HG03378 (cell line): Measurements from ENCODE around the gene GDPGP1.
A peak's percentile ranks its signal among the peaks of the same experiment; 100 is the strongest.

Experiments used
- ATAC-seq: cut with Tn5 transposase; IDR thresholded peaks from one replicate; pipeline ENCODE4 v1.9.1; 2021; ENCODE audit warnings: mild to moderate bottlenecking, moderate library complexity; ENCODE audit not compliant: unreplicated experiment

The GDPGP1 gene

DNA sequence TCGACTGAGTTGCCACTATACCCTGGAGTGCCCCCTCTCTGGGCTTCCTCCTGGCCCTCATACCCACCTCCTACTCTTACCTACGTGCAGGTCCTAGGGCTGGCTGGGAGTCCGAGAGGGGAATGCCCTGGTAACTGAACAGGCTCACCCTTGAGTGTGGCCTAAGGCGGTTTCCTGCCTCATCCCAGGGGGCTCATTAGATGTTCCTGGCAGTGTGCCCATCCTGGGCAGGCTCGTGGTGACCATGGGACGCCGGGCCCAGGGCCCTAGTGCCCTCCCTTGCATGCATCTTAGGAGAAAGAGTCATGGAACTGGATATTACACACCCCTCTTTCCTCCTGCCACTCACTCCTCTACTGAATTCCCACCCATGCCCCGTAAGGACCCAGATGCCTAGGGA lies 30.1 kb upstream of the GDPGP1 start:
- no peak for ATAC-seq

DNA sequence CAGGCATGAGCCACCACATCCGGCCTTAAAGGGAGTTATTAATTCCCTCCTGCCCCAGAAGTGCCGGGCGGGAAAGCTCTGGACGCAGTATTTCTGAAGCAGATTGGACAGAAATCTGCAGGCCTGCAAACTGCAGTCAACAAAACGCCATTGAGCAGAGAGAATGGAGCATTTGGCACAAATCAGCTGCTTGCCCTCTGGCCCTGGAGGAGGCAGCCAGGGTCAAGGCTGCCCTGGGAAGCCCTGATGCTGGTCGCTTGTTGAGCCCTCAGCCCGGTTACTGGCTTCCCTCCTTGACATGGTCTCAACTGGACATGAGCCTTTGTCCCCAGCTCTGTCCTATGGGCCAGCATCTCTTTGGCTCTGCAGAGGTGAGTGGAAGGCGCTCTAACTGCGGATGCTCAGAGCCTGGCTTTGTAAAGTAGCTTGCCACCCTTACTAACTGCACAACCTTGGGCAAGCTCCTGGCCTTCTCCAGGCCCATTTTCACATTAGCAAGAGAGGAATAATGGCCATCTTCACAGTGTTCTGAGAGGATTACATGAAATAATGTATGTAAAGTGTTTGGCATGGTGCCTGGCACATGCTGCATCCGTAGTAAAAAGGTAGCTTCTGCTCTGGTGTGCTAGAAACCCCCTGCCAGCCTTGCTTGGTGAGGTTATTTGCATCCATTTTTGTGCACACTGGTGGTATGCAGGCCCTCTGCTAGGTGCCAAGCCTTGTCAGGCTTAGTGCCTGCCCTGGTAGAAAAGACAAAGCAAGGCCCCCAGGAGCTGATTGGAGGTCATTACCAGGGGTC lies 28.8 kb upstream of the GDPGP1 start:
- no peak for ATAC-seq

DNA sequence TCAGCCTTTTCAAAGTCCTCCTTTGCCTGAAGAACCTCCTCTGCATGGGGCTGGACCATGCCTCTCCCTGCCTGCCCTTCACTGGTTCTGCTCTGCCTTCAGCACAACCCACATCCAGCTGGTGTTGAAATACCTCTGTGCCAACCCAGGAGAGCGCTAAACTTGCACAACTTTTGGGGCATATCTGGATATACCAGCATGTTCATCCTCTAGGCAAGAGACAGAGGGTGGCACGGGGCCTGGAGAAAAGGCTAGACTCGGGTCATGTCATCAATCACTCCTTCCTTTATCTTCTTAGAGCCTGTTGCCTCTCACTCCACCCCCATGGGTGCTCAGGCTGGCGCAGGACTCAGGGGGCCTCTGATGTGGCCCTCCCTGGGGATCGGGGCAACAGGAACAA lies 28.1 kb upstream of the GDPGP1 start:
- ATAC-seq = no peak

DNA sequence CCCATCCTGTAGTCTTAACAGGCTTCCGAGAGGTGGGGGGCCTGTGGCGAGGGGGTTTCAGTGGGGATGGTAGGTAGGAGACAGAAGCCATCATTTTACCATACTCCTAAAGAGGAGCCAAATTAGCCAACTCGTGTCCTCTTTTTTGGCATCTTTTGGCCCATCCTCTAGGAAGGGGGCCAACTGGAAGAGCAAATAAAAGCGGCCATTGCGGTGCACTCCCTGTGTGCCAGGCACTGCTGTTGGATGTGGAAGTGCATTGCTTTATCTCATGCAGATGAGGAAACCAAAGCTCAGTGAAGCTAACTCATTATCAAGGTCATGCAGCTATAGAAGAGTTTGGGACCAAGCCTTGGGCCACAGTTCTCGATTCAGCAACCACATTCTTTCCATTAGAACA lies 26.8 kb upstream of the GDPGP1 start:
- no peak for ATAC-seq

DNA sequence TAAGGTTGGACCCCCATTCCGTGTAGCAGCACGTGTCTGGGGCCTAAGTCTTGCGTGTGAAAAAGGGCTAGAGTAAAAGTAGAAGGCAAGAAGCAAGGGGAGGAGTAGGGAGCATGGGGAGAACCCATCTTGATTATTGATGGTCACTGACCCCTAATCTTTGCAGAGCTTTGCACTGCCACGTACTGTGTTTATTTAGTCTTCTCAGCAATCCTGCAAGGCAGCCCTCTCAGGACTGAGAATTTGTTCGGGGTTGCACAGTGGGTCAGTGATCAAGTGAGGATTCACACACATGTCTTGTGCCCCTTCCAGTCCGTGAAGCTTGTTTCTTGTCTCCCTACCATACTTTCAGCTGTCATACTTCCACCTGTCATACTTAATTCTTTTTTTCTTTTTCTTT lies 25.7 kb upstream of the GDPGP1 start:
- no peak for ATAC-seq

DNA sequence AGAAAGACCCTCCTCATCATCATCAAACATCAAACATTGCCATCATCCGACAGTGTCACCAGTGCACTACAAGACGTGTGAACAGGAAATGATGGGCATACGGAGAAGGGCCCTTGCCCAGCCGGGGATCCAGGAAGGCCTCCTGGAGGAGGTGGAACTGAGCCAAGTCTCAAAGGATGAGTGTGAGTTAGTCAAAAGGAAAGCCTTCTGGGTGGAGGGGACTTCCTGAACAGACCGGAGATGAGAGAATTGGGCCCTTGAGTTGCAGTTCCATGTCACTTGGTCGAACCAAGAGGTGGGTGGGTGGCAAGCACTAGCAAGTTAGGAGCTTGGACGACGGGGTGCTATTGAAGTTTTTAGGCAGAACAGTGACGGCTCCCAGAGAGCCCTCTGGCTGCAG lies 24.4 kb upstream of the GDPGP1 start:
- ATAC-seq = peak; percentile 57

DNA sequence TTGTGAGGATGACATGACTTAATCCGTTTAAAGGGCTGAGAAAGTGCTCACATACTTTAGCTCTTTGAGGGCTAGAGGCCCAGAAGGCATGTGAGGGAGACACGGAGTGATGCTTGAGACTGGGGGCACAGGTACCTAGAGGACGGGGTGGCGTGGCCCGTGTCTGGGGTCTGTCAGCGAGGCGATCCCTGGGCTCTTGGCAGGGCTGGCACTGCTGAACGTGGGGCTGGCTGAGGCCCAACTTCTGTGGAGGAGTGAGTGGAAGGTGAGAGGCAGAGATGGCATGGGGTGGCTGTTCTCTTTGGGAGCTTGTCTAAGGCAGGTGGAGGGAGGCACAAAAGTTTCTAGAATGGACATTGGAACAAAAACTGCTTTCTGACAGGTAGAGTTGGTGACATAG lies 23.4 kb upstream of the GDPGP1 start:
- ATAC-seq = no peak

DNA sequence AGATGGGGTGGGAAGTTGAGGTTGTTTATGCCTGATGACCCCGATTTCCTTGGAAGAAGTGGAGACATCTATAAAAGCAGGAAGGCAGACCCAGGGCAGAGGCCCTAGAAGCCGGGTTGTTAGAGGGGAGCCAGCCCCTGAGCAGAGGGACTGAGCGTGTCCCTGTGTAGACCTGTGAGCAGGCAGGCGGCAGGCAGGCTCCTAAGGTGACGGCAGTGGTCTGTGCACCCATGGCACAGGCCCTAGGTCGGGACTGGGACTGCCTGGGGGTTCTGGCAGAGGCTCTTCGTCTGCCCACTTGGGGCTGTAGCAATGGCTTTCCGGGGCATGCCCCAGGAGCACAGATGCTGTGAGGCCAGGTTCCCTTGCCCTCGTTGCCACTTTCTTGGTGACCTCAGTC lies 23.0 kb upstream of the GDPGP1 start:
- ATAC-seq = no peak

DNA sequence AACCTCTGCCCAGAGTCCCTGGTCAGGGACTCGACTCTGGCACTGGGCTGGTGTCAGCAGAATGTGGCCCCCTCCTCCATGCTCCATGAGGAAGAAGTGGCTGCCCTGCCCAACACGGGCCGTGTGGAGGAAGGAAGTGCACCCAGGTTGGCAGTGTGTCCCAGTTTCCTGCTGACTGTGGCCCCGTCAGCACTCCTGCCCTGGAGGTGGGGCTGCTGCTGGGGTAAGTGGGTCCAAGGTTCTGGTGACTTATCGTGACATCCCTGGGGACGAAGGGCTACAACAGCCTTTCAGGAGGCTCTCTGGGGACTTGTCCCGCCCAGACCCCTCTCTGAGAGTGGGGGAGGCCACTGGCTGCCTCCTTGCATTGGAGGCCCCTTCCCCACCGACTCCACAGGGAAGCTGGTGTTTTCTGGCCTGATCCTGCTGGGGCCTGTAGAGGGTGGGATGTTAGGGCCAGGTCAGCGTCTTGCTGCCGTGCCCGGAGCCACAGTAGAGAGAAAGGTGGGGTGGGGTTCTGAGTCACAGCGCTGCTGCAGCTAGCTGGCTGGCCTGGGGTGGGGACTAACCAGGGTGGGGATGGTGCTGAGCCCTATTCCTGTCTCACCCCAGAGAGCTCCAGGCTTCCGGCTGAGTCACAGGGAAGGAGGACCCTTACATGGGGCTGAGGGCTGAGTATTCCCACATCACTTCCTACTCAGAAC lies 22.4 kb upstream of the GDPGP1 start:
- no peak for ATAC-seq

DNA sequence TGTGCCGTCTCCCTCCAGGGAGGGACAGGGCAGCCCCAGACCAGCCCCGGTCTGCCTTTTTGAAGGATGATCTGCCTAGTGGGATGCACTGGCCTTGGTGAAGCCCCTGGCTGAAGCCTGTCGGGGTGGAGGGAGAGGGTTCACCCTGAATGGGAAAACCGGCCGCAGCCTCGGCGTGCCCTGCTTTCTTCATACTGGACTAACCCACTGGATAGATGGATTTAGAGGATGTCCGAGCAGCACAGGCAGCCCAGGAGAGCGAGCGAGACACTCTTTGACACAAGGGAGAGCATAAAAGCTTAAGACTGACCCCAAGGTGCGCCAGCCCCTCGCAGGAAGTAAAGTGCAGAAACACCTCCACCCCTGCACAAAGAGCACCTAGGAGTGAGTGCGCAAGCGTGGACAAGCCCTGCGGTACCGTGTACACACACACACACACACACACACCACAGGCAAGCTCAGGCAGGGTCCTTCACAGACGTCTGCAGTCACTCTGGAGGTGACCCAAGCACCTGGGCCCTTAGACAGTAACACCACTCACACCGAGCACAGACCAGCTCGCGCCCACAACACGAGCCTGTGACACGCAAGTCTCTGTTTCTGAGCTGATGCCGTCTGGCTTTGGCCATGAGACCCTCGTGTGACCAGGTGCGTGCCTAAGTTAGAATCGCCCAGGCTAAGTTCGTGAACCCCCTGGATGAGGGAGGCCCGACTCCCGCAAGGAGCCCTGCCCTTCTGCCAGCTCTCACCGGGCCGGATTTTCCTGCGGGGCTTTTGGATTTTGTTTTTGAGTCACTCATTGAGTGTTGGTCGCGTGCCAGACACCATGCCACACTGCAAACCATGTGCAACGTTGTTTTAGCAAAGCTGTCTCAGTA lies 21.5 kb upstream of the GDPGP1 start:
- no peak for ATAC-seq

DNA sequence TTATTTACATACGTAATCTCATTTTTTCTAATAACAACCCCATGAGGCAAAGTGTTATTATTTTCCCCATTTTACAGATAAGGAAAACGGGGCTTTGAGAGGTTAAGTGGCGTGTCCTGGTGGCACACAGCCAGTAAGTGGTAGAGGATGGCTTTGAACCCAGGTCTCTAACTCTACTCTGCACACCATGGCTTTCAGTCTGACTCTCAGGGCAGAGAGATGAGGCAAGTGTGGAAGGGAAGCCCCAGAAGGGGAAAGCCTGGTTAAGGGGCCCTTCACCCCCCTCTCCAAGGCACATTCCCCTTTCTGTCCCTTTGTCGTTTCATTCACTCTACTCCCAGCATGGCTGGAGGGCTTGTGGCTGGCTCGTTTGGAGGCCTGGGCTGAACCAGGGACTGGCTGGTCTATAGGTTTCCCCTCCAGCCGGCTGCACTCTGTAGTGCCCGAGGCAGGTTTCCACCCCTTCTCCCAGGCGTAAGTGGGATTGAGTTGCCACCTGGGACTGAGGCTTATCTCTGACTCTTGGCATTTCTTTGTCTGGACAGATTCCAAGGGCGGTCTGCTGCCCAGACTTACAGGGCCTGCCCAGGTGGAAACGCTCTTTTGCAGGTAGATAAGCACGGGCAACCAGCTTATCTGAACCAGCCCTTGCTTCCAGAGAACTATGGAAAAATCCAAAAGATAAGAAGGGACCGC lies 20.7 kb upstream of the GDPGP1 start:
- no peak for ATAC-seq

DNA sequence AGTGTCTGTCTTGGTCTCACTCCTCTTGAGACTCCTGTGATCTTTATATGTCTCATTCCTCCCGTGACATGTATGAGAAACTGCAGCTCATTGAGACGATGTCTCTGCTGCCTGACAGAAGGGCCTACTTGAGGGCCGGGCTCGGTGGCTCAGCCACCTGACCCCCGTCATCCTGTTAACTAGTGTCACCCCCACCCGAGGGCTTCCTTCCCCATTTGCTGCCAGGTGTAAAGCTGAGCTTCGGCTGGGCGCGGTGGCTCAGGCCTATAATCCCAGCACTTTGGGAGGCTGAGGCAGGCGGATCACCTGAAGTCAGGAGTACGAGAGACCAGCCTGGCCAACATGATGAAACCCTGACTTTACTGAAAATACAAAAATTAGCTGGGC lies 20.2 kb upstream of the GDPGP1 start:
- ATAC-seq = no peak

DNA sequence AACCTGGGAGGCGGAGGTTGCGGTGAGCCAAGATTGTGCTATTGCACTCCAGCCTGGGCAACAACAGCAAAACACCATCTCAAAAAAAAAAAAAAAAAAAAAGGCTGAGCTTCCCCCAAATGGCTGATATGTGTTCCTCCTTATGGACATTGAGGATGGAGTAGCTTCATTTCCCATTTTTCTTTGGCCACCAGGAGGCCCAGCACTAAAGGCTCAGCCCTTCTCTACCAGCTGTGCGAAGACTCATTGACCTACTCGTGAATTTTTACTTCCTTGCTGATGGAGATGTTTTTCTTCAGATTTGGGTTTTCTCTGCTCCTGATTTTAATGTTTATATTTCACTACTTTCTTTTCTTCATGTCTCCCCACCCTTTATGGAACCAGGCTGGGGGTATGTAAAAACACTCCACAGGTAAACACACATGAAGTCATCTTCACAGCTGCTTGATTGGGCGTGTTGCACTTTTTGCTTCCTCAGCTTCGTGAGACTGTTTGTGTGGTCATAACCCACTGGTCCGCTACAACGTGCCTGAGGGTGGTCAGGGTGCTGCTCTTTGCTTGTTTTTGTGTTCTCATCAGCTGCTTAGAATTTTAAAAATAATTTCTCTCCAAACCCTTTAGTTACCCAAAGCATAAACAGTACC lies 19.3 kb upstream of the GDPGP1 start:
- ATAC-seq = no peak

DNA sequence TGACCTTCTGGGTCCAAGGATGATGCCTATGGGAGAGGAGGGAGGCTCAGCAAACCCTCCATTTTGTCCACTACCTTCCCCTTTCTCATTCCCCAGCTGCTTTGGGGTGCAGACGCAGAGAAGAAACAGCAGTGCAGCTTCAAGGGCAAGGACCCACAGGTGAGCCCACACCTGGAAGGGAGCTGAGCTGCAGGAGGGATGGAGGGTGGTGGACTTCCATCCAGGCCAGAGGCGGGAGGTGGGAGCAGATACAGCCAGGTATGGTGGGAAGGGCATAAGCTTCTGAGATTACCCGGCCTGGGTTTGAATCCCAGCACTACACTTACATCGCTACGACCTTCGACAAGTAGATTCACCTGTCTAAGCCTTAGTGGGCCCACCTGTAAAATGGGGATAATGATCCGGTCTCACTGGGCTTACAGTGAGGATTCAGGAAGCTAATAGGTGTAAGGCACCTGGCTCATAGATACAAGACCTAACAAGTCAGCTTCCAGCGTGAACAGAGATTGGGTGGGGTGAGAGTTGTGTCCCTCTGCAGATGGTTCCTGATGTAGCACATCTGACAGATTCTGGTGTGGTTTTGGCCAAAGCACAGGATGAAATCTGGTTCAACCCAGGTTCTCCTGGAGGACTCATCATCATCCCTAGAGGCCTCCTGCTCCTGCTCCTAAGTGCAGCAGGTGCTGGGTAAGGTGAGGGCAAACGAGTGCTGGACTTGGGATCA lies 16.2 kb upstream of the GDPGP1 start:
- no peak for ATAC-seq

DNA sequence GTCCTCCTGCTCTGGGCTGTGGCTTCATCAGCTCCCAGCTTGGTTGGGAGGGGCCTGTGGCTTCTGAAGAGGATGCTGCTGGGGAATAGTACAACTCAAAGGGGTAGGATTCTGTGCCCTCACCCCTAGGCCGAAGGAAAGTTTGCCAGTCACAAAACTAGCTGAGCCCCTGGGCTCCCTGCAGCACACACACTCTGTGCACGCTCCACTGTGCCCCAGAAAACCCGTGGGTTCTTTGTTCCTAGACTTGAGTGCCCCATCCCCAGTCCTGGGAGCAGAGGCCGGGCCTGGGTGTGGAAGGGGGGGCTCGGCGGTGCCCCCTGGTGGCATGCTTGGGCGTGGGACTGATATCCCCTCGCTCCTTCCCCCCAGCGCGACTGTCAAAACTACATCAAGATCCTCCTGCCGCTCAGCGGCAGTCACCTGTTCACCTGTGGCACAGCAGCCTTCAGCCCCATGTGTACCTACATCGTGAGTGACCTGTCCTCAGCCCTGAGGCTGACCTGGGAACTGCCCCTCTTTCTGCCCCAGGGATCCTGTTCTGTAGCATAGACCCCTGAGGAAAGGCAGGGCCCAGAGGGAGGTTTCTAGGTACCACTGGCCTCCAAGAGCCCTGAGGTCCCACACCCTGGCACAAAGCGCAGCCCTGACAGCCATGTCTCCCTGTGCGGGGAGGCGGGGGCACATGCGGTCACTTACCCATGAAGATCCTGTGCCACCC lies 14.4 kb upstream of the GDPGP1 start:
- ATAC-seq = no peak

DNA sequence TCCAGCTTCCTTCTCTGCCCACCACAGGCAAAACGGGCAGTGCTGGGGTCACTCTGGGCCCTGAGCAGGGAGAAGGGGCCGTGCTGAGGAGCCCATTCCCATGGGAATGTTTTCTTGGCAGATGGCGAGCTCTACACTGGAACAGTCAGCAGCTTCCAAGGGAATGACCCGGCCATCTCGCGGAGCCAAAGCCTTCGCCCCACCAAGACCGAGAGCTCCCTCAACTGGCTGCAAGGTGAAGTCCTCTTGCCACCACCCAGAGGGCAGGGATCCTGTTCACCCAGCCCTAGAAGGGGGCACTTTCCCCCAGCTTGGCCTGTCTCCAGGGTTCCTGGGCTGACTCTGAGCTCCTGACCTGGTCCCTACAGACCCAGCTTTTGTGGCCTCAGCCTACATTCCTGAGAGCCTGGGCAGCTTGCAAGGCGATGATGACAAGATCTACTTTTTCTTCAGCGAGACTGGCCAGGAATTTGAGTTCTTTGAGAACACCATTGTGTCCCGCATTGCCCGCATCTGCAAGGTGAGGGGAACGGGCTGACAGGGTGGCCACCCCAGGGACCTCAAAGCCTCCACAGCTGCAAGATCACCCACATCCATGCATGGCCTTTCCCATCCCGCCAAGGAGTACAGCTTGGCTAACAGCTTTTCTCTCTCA lies 12.6 kb upstream of the GDPGP1 start:
- ATAC-seq = no peak

DNA sequence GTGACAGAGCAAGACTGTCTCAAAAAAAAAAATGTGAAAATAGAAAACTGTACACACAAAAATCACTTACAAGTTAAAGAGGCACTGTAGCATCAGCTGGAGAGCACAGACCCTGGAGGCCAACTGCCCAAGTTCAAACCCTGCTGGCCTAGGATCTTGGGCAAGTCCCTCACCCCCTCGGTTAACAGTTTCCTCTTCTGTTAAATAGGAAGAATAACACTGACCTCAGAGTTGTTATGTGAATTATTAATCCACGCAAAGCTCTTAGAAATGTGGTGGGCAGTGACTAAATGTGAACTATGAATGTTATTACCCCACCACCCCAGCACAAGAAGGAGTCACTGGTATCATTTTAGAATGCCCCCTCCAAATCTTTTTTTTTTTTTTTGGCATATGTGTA lies 11.5 kb upstream of the GDPGP1 start:
- ATAC-seq = no peak

DNA sequence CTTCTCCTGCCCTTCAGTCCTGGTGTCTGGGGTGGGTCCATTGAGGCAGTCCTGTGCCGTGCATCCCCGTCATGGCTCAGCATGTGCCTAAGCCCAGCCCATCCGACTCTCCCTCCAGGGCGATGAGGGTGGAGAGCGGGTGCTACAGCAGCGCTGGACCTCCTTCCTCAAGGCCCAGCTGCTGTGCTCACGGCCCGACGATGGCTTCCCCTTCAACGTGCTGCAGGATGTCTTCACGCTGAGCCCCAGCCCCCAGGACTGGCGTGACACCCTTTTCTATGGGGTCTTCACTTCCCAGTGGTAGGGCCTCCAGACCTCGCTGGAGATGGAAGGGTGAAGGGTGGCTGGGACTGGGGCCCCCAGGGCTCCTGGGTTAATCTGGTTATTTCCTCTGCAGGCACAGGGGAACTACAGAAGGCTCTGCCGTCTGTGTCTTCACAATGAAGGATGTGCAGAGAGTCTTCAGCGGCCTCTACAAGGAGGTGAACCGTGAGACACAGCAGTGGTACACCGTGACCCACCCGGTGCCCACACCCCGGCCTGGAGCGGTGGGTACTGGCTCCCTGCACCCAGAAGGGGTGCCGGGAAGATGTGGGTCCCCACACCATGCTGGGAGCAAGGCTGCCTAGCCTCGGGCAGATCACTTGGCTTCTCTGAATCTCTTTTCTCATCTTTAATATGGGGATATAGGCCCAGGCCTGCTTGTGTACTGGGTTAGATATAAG lies 10.4 kb upstream of the GDPGP1 start:
- no peak for ATAC-seq
